ENCODE data around the gene ZNF268. TPM values are rescaled to one million over a fixed set of nuclear protein-coding genes. Genes with fewer than 3 reads are reported as not detected.

The ZNF268 gene
- total and polyA plus RNA-seq, 4 donors: 3.3 to 33.8 (median 14.2) TPM

GRCh38 chr12:133221241-133221640, 39.9 kb downstream of the ZNF268 start:
- H3K9ac ChIP-seq (ENCODE audit: insufficient read depth in 1 of 2, low read length in 2 of 2): no peak overlapping the region
- H3K4me1 ChIP-seq (ENCODE audit: control insufficient read depth in 5 of 5, insufficient read depth in 5 of 5, low read length in 5 of 5): no peaks in the 10 kb centered on the region
- DNase-seq (no peak), ATAC-seq (ENCODE audit: insufficient read depth, low FRiP score) (no peak)
- H3K27ac ChIP-seq (ENCODE audit: low read depth in 1 of 2, low read length in 1 of 2): no peak overlapping the region
- no peaks in the 10 kb centered on the region for H3K36me3 ChIP-seq (ENCODE audit: control insufficient read depth in 4 of 4, insufficient read depth in 4 of 4, low read length in 4 of 4)
- 90% methylated on average over 16 of the region's 16 CpGs for WGBS, 2 donors
- H3K27me3 ChIP-seq (ENCODE audit: control insufficient read depth in 3 of 3, insufficient read depth in 3 of 3, low read length in 2 of 3): no peaks in the 10 kb centered on the region
- no peak for TF ChIP-seq CTCF (IDR thresholded peaks at IDR 0.05; ENCODE audit: control extremely low read depth, extremely low read depth)
- no peak overlapping the region for H3K4me3 ChIP-seq
- peaks cover 0 to 57% (median 22%) of the 10 kb centered on the region in 4 donors for H3K9me3 ChIP-seq (ENCODE audit: control insufficient read depth in 4 of 4, insufficient read depth in 3 of 4, low read length in 3 of 4)

- H3K9ac ChIP-seq (ENCODE audit: insufficient read depth in 1 of 2, low read length in 2 of 2): no peak overlapping the region
- H3K4me3 ChIP-seq: no peak overlapping the region
- H3K27me3 ChIP-seq (ENCODE audit: control insufficient read depth in 3 of 3, insufficient read depth in 3 of 3, low read length in 2 of 3): no peaks in the 10 kb centered on the region
- no peaks in the 10 kb centered on the region for H3K4me1 ChIP-seq (ENCODE audit: control insufficient read depth in 5 of 5, insufficient read depth in 5 of 5, low read length in 5 of 5)
- DNase-seq: no peak
- no peak for ATAC-seq (ENCODE audit: insufficient read depth, low FRiP score)
- H3K27ac ChIP-seq (ENCODE audit: low read depth in 1 of 2, low read length in 1 of 2): no peak overlapping the region
- 89 to 93% methylated on average over 10 of the region's 10 CpGs for WGBS, 2 donors
- H3K36me3 ChIP-seq (ENCODE audit: control insufficient read depth in 4 of 4, insufficient read depth in 4 of 4, low read length in 4 of 4): no peaks in the 10 kb centered on the region
- H3K9me3 ChIP-seq (ENCODE audit: control insufficient read depth in 4 of 4, insufficient read depth in 3 of 4, low read length in 3 of 4): peaks cover 0 to 56% (median 20%) of the 10 kb centered on the region in 4 donors
- no peak for TF ChIP-seq CTCF (IDR thresholded peaks at IDR 0.05; ENCODE audit: control extremely low read depth, extremely low read depth)
These were observed 40.9 kb downstream of the ZNF268 start for GRCh38 chr12:133222211-133222610.

GRCh38 chr12:133225527-133225926, 44.2 kb downstream of the ZNF268 start:
- H3K4me3 ChIP-seq: no peak overlapping the region
- no peaks in the 10 kb centered on the region for H3K27me3 ChIP-seq (ENCODE audit: control insufficient read depth in 3 of 3, insufficient read depth in 3 of 3, low read length in 2 of 3)
- H3K4me1 ChIP-seq (ENCODE audit: control insufficient read depth in 5 of 5, insufficient read depth in 5 of 5, low read length in 5 of 5): no peaks in the 10 kb centered on the region
- no peaks in the 10 kb centered on the region for H3K36me3 ChIP-seq (ENCODE audit: control insufficient read depth in 4 of 4, insufficient read depth in 4 of 4, low read length in 4 of 4)
- H3K9me3 ChIP-seq (ENCODE audit: control insufficient read depth in 4 of 4, insufficient read depth in 3 of 4, low read length in 3 of 4): peaks cover 0 to 41% (median 11%) of the 10 kb centered on the region in 4 donors
- no peak for ATAC-seq (ENCODE audit: insufficient read depth, low FRiP score)
- H3K9ac ChIP-seq (ENCODE audit: insufficient read depth in 1 of 2, low read length in 2 of 2): no peak overlapping the region
- WGBS, 2 donors: 84 to 86% methylated on average over 4 of the region's 4 CpGs
- no peak overlapping the region for H3K27ac ChIP-seq (ENCODE audit: low read depth in 1 of 2, low read length in 1 of 2)
- no peak for TF ChIP-seq CTCF (IDR thresholded peaks at IDR 0.05; ENCODE audit: control extremely low read depth, extremely low read depth)
- DNase-seq: no peak

GRCh38 chr12:133226690-133227089, 45.4 kb downstream of the ZNF268 start:
- peaks cover 0 to 38% (median 9%) of the 10 kb centered on the region in 4 donors for H3K9me3 ChIP-seq (ENCODE audit: control insufficient read depth in 4 of 4, insufficient read depth in 3 of 4, low read length in 3 of 4)
- no peaks in the 10 kb centered on the region for H3K27me3 ChIP-seq (ENCODE audit: control insufficient read depth in 3 of 3, insufficient read depth in 3 of 3, low read length in 2 of 3)
- ATAC-seq (ENCODE audit: insufficient read depth, low FRiP score) (no peak), DNase-seq (no peak)
- H3K4me1 ChIP-seq (ENCODE audit: control insufficient read depth in 5 of 5, insufficient read depth in 5 of 5, low read length in 5 of 5): no peaks in the 10 kb centered on the region
- H3K4me3 ChIP-seq: no peak overlapping the region
- 83 to 85% methylated on average over 8 of the region's 8 CpGs for WGBS, 2 donors
- H3K27ac ChIP-seq (ENCODE audit: low read depth in 1 of 2, low read length in 1 of 2): no peak overlapping the region
- H3K36me3 ChIP-seq (ENCODE audit: control insufficient read depth in 4 of 4, insufficient read depth in 4 of 4, low read length in 4 of 4): no peaks in the 10 kb centered on the region
- TF ChIP-seq CTCF (IDR thresholded peaks at IDR 0.05; ENCODE audit: control extremely low read depth, extremely low read depth): no peak
- H3K9ac ChIP-seq (ENCODE audit: insufficient read depth in 1 of 2, low read length in 2 of 2): no peak overlapping the region

All from lung (tissue), 12 donors.